GM19193 (cell line): ENCODE data around the gene DENND1C.

Experiments
- POLR2A ChIP-seq: IDR thresholded peaks from 4 replicates; pipeline ENCODE4 v1.6.1; 2011; ENCODE audit not compliant: insufficient read depth, insufficient read length; ENCODE audit errors: extremely low read depth

The DENND1C gene

GRCh38 chr19:6481541-6482342 is at the start of gene DENND1C:
Gene DENND1C, minus strand, starts transcription at chr19:6481787. Its CDS starts 92 bp downstream, at chr19:6481695.
- peak; percentile 82 for TF ChIP-seq POLR2A

DNA sequence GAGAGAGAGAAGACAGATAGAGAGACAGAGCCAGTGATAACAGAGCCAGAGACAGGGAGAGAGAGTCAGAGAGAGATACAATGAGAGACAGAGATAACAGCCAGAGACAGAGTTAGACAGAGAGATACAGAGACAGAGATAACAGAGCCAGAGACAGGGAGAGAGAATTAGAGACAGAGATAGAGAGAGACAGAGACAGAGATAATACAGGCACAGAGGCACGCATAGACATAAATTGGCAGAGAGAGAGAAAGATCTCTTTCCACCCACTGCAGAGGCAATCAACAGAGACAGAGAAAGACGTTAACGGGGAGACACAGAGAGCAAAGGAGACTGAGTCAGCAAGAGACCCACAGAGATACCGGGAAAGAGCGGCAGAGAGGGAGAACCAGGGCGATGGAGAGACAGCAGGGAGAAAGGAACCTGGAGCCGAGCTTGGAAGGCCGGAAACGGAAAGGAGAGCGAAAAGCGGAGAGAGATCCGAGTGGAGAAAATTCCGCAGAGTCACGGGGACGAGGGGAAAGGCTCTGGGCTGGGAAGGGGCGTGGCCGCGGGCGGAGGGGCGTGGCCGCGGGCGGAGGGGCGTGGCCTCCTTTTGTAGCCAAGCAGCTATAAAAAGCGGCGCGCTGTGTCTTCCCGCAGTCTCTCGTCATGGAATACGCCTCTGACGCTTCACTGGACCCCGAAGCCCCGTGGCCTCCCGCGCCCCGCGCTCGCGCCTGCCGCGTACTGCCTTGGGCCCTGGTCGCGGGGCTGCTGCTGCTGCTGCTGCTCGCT is 49.0 kb upstream of the DENND1C start, which contains the start of gene TNFSF9:
Gene TNFSF9 (plus strand): TSS at position 641 of the 777 bp plus-strand sequence. CDS start 11 bp downstream, at position 652.
- TF ChIP-seq POLR2A: peak; percentile 100

DNA sequence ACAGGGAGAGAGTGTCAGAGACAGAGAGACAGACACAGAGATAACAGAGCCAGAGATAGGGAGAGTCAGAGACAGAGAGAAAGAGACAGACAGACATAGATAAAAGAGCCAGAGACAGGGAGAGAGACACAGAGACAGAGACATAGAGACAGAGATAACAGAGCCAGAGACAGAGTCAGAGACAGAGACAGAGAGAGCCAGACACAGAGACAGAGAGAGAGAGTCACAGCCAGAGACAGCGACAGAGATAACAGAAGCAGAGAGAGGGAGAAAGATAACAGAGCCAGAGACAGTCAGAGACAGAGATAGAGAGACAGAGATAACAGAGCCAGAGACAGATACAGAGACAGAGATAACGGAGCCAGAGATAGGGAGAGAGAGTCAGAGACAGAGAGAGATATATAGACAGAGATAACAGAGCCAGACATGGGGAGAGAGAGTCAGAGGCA is 48.4 kb upstream of the DENND1C start:
- TF ChIP-seq POLR2A: no peak

GRCh38 chr19:6529351-6529750 is 47.8 kb upstream of the DENND1C start:
- TF ChIP-seq POLR2A: no peak

GRCh38 chr19:6528544-6529121 is 47.0 kb upstream of the DENND1C start:
- TF ChIP-seq POLR2A: peak; percentile 50

- TF ChIP-seq POLR2A: no peak
Measured at GRCh38 chr19:6527893-6528543, 46.4 kb upstream of the DENND1C start.

- TF ChIP-seq POLR2A: no peak
Measured at GRCh38 chr19:6524311-6524710, 42.7 kb upstream of the DENND1C start.

GRCh38 chr19:6522712-6523111 is 41.1 kb upstream of the DENND1C start:
- no peak for TF ChIP-seq POLR2A

- peak; percentile 66 for TF ChIP-seq POLR2A
Measured at GRCh38 chr19:6521718-6522646, 40.4 kb upstream of the DENND1C start.

GRCh38 chr19:6519289-6519688 is 37.7 kb upstream of the DENND1C start:
- no peak for TF ChIP-seq POLR2A

GRCh38 chr19:6518145-6518911 is 36.7 kb upstream of the DENND1C start:
- TF ChIP-seq POLR2A: peak; percentile 17

GRCh38 chr19:6516659-6517291 is 35.2 kb upstream of the DENND1C start:
- no peak for TF ChIP-seq POLR2A
